NCI-H2171 treated with DMSO at 0.1 percent for 48 hours (cell line): Measurements from ENCODE around the gene CACNA2D4.

ENCODE experiments used
- DNase-seq: peaks from one replicate; lab custom pipeline; 2025; lab: John Stamatoyannopoulos, UW

Gene CACNA2D4

DNA sequence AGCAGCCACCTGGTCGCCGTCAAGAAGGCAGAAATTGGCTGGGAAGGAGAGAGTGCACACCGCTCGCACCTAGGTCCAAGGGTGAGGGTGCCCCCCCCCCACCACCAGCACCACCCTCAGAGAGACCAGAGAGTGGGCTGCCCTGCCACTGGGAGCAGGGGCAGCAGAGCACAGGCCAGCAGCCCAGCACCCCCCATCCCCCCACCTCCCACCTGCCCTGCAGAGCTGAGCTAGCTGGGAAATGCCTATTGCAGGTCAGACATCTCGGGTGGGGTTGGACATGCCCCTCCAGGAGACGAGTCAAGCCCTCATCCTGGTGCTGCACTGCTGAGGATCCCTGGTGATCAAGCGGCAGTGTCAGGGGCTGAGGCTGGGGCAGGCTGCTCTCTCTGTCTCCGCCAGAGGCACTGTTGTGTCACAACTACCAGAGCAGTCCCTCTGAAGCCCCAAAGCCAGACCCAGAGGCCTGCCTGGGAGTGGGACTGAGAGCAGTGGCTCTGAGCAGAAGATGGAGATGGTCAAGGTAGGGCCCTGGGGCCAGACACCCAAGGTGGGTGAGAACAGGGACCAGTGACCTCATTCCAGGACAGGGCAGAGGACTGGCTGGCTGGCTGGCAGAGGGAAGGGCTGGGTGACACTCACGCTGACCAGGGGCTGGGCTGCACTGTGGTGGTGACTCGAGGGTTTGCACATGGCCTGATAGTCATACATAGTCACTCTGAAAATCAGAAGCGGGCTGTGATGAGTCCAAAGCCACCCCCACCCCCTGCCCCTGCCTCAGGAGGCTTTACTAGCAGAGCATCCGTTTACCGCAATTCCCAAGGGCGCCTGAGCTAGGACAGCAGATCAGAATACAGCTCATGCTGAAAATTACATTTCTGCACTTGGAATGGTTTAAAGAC lies 117.8 kb downstream of the CACNA2D4 start:
- DNase-seq, result peak; percentile 81

DNA sequence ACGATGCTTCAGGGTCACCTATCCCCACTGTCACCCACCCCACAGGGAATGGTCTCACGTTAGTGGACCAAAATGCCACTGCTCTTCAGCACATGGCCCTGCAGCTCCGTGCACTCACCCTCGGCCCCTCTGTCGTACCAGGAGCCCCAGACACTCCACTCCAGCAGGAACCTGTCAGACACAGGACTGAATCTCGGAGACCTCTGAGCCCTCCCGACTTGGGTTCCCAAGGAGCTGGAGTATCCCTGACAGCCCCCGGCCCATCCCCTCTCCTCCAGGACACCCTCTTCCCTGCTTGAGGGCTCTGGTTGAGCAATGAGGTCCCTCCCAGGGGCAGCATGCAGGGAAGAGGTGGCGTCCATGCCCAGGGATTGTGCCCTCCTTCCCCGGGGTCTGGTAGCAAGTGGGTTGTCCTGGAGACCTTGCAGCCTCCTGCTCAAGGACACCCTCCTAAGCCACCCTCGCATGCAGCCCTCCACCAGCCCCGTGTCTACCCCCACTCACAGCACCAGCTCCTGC lies 118.5 kb downstream of the CACNA2D4 start:
- DNase-seq, result no peak

DNA sequence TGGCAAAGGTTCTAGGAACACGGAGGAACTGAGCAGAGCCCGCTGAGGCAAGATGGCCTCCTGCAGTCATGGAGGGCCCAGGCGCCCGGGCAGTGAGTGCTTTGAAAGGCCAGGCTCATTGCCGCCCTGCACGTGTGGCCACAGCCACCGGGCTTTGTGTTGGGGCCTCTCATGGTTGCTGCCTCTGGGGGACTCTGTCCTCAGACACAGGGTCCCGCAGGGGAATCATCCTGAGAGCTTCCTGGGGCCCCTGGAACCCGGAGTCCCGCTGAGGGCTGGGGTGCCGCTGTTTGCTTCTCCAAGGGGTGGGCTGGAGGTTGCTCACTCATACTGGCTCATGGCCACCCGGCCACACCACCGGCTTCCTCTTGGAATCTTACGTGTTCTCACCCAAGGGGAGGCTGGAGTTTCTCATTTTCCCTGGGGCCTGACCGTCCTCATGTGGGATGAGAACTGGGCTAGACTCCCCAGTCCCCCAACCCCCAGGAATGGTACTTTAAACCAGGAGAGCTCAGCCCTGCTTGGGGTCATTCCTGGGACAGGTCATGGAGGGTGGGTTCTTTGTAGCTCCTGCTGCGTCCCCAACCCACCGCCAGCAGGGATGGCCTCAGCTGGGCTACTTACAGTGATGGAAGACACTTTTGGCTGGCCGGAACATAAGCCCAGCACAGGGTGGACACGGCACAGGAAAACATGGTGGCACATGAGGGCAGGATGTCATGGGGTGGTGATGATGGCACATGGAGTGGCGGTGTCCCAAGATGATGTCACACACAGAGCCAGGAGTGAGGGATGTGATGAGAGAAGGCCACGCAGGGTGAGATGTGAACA lies 119.2 kb downstream of the CACNA2D4 start:
- no peak for DNase-seq

- DNase-seq, result no peak
Observed at GRCh38 chr12:1798641-1799020, 119.8 kb downstream of the CACNA2D4 start.

DNA sequence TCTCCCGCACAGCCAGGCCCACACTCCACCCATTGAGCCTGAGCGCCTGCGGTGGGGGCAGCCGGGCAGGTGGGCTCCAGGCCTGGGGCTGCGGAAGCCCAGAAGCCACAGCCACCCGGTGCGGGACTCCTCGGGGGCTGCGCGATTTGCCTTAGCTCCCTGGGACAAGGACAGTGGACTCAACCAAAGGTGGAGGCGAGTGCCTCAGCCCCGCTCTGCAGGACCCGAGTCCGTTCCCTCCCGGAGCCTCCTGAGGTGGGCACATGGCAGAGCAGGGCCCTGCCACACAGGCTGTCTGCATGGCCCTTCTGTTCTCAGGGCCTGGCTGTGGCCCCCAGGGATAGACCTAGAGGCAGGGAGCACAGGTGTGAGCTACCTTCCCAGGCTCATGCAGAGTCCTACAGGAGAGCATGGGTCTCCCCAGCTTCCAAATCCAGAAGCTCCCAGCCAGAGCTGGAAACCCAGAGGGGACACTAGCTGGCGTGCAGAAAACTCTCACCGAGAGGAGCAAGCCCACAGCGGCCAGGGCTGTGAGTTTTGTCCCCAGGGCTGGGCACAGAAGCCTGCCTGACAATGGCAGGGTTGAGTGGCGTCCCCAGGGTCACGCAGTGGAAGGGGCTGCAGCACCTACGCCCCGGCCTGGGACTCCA lies 120.3 kb downstream of the CACNA2D4 start:
- DNase-seq, result no peak

DNA sequence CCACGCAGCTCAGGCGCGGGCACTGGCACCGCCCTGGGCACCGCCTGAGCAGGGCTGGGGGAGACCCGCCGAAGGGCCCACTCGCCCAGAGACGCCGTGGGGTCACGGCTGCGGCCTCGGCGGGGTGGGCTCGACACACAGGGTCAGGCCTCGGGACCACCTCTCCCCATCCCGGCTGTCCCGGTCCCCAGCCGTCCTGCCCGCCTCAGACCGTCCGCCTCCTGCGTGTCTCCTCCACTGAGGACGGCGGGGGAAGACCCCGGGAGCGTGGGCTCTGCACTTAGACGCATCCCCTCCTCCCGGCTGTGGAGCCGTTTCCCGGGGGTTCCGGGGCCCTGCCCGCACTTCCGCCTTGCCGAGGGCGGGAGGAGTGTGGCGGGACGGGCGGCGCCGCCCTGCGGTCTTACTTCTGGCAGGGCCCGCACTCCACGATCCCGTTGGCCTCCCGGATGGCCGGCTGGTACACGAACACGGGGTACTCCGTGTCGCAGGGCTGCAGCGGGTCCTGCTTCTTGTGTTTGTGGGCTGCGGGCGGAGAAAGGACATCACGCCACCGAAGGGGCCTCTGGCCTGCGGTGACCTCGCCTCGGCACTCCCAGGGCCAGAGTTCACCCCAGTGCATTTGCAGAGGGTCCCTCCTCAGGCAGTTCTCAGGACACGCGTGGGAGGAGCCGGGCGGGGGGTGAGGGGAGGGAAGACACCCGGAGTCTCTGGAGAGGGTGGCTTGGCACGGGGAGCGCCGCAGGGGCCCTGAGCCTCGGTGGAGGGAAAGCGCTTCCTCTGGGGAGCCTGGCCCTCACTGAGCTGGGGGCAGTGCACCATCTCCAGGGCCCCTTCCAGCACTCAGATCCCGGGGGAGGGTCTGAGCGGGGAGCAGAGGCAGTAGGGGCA lies 121.2 kb downstream of the CACNA2D4 start:
- DNase-seq, result no peak

- no peak for DNase-seq
Observed at GRCh38 chr12:1796515-1797010, 121.9 kb downstream of the CACNA2D4 start.

DNA sequence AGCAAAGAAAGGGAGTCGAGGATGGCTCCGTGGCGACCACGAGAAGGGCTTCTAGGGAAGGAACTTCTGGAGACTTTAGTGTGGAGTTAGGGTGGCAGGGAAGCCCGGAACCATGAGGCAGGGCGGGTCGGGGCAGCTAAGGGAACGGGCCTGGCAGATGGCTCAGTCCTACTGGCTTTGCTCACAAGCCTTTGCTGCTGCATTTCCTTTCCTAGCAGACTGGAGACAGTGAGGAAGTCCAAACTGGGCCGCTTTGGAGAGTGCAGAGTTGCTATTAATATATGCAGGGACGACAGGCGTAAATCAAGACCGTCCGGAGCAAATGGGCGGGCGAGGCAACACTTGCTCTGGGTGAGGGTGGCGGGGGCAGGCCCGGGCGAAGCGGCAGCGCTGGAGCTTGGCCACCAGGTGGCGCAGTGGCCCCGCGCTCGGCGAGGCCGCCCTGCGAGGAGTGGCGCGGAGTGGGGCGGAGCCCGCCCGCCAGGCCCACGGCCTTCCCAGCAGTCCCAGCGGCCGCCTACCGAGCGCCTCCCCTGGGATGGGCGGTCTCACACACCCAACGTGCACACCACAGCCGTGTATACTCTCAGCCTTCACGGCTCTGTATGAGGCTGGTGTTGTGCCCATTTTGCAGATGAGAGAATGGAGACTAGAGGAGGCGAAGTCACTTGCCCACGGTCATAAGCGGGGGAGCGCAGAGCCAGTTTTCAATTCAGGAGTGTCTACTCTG lies 122.5 kb downstream of the CACNA2D4 start:
- DNase-seq, result peak; percentile 98

- no peak for DNase-seq
Observed at GRCh38 chr12:1795221-1795784, 123.1 kb downstream of the CACNA2D4 start.

DNA sequence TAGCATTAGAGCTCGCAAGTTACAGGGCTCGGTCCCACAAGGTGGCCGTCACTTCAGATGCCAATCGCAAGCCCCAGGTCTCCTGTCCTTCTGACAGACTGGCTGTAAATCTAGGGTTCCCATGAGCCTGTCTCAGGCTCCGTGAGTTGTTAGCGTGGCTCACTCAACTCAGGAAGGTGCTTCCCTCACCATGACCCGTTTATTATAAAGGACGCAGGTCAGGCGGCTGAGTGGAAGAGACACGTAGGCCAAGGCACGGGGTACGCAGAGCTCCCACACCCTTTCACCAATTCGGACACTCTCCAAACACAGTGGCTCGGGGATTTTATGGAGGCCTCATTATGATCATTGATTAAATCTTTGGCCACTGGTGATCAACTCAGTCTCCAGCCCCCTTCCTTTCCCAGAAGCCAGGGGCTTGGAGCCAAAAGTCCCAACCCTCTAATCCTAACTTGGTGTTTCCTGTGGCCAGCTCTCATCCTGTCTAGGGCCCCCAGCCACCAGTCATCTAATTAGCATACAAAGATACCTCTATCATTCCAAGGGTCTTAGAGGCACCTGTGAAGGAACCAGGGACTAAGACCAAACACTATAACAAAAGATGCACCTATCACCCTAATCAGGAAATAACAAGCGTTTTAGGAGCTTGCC lies 123.9 kb downstream of the CACNA2D4 start:
- DNase-seq, result no peak

- DNase-seq, result no peak
Observed at GRCh38 chr12:1793426-1794210, 124.8 kb downstream of the CACNA2D4 start.

- no peak for DNase-seq
Observed at GRCh38 chr12:1792406-1792805, 126.0 kb downstream of the CACNA2D4 start.

GRCh38 chr12:1791104-1791841 lies 127.2 kb downstream of the CACNA2D4 start:
- DNase-seq, result peak; percentile 89

- no peak for DNase-seq
Observed at GRCh38 chr12:1790444-1790843, 128.0 kb downstream of the CACNA2D4 start.

- no peak for DNase-seq
Observed at GRCh38 chr12:1787714-1788113, 130.7 kb downstream of the CACNA2D4 start.

GRCh38 chr12:1782215-1782614 lies 136.2 kb downstream of the CACNA2D4 start:
- DNase-seq, result no peak

GRCh38 chr12:1781772-1782171 lies 136.7 kb downstream of the CACNA2D4 start:
- DNase-seq, result no peak

DNA sequence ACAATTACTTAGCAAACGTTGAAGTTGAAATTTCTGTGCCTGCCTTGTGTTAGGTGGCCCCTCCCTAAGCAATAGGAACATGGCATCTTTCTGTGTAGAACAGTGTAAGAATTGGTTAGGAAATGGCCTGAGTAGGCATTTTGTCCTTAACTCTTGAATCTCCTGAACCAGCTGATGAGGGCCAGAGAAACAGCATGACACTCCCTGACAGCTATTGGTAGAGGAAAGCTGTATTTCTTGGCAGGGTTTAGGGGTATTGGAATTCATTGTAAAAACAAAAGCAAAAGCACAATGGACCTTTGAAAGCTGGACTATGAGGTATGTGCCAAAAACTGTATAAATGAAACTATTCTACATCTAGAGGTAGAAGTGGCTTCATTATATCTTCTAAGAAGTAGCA lies 138.7 kb downstream of the CACNA2D4 start:
- no peak for DNase-seq
